Ishikawa (cell line): ENCODE data around the gene ZBTB20.

Source experiments
- CEBPB ChIP-seq: IDR thresholded peaks from 2 replicates; pipeline ENCODE4 v1.6.1; 2012
- CREB1 ChIP-seq: IDR thresholded peaks from 2 replicates; pipeline ENCODE4 v1.6.1; 2012; ENCODE audit warnings: low read depth
- EGR1 ChIP-seq: IDR thresholded peaks from 2 replicates; pipeline ENCODE4 v1.6.1; 2012
- EP300 ChIP-seq: IDR thresholded peaks from 2 replicates; pipeline ENCODE4 v1.6.1; 2012; ENCODE audit warnings: borderline replicate concordance
- FOXM1 ChIP-seq: IDR thresholded peaks from 2 replicates; pipeline ENCODE4 v1.6.1; 2012; ENCODE audit warnings: low read depth, borderline replicate concordance
- NFIC ChIP-seq: IDR thresholded peaks from 2 replicates; pipeline ENCODE4 v1.6.1; 2012
- RAD21 ChIP-seq: IDR thresholded peaks from 2 replicates; pipeline ENCODE4 v1.6.1; 2012; ENCODE audit warnings: low read depth
- TAF1 ChIP-seq: IDR thresholded peaks from 2 replicates; pipeline ENCODE4 v1.6.1; 2012; ENCODE audit warnings: low read depth, mild to moderate bottlenecking
- TCF12 ChIP-seq: IDR thresholded peaks from 2 replicates; pipeline ENCODE4 v1.6.1; 2012; ENCODE audit warnings: low read depth
- TEAD4 ChIP-seq: IDR thresholded peaks from 2 replicates; pipeline ENCODE4 v1.6.1; 2012
- YY1 ChIP-seq: IDR thresholded peaks from 2 replicates; pipeline ENCODE4 v1.6.1; 2012; ENCODE audit warnings: low read depth
- ZBTB7A ChIP-seq: IDR thresholded peaks from 2 replicates; pipeline ENCODE4 v1.6.1; 2012; ENCODE audit warnings: low read depth
- TF ChIP-seq, protein P1 (sequence below): IDR thresholded peaks from 2 replicates; pipeline ENCODE4 v1.6.1; 2012
- TF ChIP-seq, protein P2 (sequence below): IDR thresholded peaks from 2 replicates; pipeline ENCODE4 v1.6.1; 2012; ENCODE audit warnings: low read depth, mild to moderate bottlenecking
- TF ChIP-seq, protein P3 (sequence below): IDR thresholded peaks from 2 replicates; pipeline ENCODE4 v1.6.1; 2012

Gene ZBTB20

DNA sequence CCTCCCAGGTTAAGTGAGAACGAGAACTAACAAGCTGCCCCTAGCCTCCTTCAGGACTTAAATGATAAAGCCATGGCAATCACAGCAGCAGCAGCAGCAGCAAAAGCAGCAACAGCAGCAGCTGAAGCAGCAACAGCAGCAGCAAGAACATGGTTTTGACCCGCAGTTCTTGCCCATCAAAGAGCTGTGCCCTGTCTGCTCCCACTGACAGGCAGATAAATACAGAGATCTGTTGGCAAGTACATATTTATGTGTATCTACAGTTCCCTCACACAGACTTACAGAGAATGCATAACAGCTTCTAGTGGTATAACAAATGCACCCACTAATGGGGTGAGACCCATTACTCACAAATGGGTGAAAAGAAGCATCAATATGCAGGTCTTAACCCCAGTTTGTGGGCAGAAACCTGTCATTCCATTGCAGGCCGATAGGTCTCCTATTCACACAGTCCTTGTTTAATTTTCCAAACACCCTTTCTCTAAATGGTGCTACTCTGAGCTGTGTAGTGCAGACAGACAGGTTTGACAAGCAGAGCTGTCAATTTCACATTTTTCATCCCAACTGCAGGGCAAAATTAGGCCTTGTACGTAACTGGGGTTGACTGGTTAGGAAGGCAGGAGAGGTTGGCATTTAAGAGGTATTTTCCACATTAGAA is 537.0 kb downstream of the ZBTB20 start:
- no peak for TF ChIP-seq NFIC
- TF ChIP-seq, protein P1, sequence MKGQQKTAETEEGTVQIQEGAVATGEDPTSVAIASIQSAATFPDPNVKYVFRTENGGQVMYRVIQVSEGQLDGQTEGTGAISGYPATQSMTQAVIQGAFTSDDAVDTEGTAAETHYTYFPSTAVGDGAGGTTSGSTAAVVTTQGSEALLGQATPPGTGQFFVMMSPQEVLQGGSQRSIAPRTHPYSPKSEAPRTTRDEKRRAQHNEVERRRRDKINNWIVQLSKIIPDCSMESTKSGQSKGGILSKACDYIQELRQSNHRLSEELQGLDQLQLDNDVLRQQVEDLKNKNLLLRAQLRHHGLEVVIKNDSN: no peak

DNA sequence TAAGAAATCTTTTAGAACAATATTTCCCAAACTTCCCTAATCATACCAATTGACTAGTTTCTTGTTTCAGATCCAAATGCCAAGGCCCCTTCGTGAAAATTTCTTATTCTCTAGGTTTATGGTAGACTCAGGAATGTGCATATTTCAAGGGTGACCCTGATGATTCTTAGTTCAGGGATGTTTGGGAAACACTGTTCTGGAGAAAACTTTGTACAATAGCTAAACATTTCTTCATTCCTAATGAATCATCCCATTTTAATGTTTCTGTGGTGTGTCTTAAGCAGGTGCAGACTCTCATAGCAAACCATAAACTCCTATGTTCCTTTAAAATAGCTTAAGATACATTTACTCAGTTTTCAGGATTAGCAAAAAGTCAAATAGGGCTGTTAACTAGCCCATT is 538.8 kb downstream of the ZBTB20 start:
- no peak for TF ChIP-seq ZBTB7A
- TF ChIP-seq TAF1: no peak
- TF ChIP-seq EP300: no peak
- no peak for TF ChIP-seq FOXM1
- TF ChIP-seq, protein P2, sequence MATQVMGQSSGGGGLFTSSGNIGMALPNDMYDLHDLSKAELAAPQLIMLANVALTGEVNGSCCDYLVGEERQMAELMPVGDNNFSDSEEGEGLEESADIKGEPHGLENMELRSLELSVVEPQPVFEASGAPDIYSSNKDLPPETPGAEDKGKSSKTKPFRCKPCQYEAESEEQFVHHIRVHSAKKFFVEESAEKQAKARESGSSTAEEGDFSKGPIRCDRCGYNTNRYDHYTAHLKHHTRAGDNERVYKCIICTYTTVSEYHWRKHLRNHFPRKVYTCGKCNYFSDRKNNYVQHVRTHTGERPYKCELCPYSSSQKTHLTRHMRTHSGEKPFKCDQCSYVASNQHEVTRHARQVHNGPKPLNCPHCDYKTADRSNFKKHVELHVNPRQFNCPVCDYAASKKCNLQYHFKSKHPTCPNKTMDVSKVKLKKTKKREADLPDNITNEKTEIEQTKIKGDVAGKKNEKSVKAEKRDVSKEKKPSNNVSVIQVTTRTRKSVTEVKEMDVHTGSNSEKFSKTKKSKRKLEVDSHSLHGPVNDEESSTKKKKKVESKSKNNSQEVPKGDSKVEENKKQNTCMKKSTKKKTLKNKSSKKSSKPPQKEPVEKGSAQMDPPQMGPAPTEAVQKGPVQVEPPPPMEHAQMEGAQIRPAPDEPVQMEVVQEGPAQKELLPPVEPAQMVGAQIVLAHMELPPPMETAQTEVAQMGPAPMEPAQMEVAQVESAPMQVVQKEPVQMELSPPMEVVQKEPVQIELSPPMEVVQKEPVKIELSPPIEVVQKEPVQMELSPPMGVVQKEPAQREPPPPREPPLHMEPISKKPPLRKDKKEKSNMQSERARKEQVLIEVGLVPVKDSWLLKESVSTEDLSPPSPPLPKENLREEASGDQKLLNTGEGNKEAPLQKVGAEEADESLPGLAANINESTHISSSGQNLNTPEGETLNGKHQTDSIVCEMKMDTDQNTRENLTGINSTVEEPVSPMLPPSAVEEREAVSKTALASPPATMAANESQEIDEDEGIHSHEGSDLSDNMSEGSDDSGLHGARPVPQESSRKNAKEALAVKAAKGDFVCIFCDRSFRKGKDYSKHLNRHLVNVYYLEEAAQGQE: no peak
- no peak for TF ChIP-seq CREB1
- TF ChIP-seq, protein P1: no peak
- no peak for TF ChIP-seq EGR1
- TF ChIP-seq YY1: no peak
- no peak for TF ChIP-seq CEBPB
- no peak for TF ChIP-seq TCF12
- no peak for TF ChIP-seq TEAD4
- no peak for TF ChIP-seq RAD21
- TF ChIP-seq NFIC: no peak
- TF ChIP-seq, protein P3, sequence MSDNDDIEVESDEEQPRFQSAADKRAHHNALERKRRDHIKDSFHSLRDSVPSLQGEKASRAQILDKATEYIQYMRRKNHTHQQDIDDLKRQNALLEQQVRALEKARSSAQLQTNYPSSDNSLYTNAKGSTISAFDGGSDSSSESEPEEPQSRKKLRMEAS: no peak

DNA sequence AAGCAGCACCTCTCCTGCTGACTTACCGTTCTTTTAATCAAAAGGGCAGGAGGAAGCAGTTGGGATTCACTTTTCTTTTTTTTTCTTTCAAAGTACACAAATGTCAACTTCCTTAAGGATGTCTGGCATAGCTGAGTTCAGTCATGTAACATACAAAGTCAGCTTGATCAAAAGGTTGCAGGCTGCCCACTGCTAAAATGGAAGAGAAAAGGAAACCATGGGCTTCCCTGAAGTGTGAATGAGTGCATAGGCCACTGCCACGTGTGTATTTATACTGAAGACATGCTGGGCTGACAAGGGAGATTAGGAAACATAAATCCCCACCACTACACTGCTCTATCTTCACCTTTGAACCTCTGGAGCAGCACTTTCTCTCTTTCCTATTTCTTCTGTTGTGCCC is 540.8 kb downstream of the ZBTB20 start:
- TF ChIP-seq EP300 (no peak), TAF1 (no peak), RAD21 (no peak)

DNA sequence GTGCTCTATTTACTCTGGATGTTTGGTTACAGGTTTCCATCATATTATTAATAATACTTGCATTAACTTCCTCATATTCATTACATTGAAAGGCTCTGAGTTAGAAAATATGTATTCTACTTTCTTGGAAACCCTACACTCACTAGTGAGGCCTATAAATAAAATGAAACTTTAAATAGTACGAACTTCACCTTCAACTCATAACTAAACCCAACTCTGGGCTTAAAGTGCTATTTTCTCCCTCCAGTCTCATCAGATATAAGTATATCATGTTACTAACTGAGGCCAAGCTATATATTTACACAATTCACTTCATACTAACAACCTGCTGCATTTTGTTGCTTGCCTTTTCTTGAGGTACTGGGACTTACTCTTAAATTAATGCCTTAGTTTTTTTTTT is 546.5 kb downstream of the ZBTB20 start:
- no peak for TF ChIP-seq ZBTB7A
- TF ChIP-seq, protein P2: no peak

DNA sequence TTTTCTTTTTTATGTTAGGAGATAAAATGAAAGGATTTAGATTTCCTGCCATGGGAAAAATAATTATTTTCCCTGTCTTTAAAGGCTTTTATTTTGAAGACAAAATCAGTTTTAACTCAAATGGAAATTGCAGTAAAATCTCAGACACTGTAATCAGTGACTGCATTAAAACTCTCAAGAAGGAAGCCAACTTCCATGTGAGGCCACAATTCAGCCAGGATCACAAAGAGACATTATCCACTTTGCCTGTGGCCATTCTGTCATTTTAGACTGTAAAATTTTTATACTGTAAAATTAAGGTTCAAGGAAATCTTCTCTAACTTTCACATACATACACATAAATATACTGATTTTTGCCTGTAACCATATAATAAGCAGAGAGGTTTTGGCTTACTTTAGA is 549.2 kb downstream of the ZBTB20 start:
- TF ChIP-seq, protein P2: no peak
- TF ChIP-seq TAF1 (no peak), TEAD4 (no peak), EP300 (no peak), TCF12 (no peak), CEBPB (no peak), NFIC (no peak), CREB1 (no peak), YY1 (no peak), RAD21 (no peak), FOXM1 (no peak)
- TF ChIP-seq, protein P3: no peak
- TF ChIP-seq, protein P1: no peak
